K562 (cell line): Measurements from ENCODE around the gene SHISAL1. TPM values are rescaled to one million over a fixed set of nuclear protein-coding genes. Genes with fewer than 3 reads are reported as not detected.

Experiments used
- ATAC-seq: fragments of 200-7000 bp; cut with Tn5 transposase; 3 replicates; pipeline ENCODE4 v1.9.1; 2020; ENCODE audit warnings: moderate library complexity
- BruUV-seq: library from RNA; stranded (reverse); fragments of 400-500 nt; replicated peaks from 2 replicates; lab custom pipeline; 2021; lab: Mats Ljungman, UMichigan
- CTCF ChIA-PET: fragments of 300-600 bp; formaldehyde crosslinking; extraction: SDS; loops from one replicate; lab custom pipeline; 2021; ENCODE audit warnings: low intra/inter-chr PET ratio; lab: Yijun Ruan, JAX
- POLR2A ChIA-PET: fragments of 300-600, 350-650 bp; sonication (Branson Sonifier 250); formaldehyde crosslinking; extraction: SDS; loops from one replicate; lab custom pipeline; 2021; ENCODE audit warnings: antibody characterized with exemption, inconsistent platforms; lab: Yijun Ruan, JAX
- DNase-seq, 4 experiments: peaks; one replicate each; pipeline versions ENCODE4 v3.0.0 to v3.0.0-alpha.2; 2011 to 2018; ENCODE audit warnings: low spot score in 3 of 4, mixed read lengths in 3 of 4; ENCODE audit errors: extremely low read depth in 1 of 4
- FAIRE-seq: peaks from 2 replicates; lab custom pipeline; 2011; peaks lifted over from hg19 to GRCh38; lab: Jason Lieb, UNC
- H2AFZ ChIP-seq: 2 replicates; pipeline ENCODE4 v1.6.0; 2011; ENCODE audit warnings: low read depth, low read length, control low read depth, inconsistent platforms
- H3K27ac ChIP-seq: fragments of 200-600 bp; 3 replicates; pipeline ENCODE4 v1.8.0; 2011; ENCODE audit warnings: low read depth, mild to moderate bottlenecking, control low read depth, inconsistent platforms, low read length, moderate library complexity, mixed read lengths; ENCODE audit errors: extremely low read depth
- H3K27me3 ChIP-seq, 2 experiments: fragments of 300-600 bp in 1 of 2; 2 replicates in 1 of 2; 3 replicates in 1 of 2; pipeline versions ENCODE4 v1.6.0 to v1.8.0; 2011; ENCODE audit warnings: inconsistent platforms in 2 of 2, low read length in 2 of 2, mild to moderate bottlenecking in 1 of 2, mixed read lengths in 1 of 2, moderate library complexity in 1 of 2; ENCODE audit not compliant: control insufficient read depth in 2 of 2, insufficient read depth in 2 of 2
- H3K36me3 ChIP-seq: fragments of 300-600 bp; 3 replicates; pipeline ENCODE4 v1.8.0; 2011; ENCODE audit warnings: mild to moderate bottlenecking, low read length, inconsistent platforms; ENCODE audit not compliant: control insufficient read depth, insufficient read depth
- H3K4me1 ChIP-seq, 2 experiments: fragments of 200-600 bp in 1 of 2; replicated peaks in 1 of 2; 2 replicates in 1 of 2; 3 replicates in 1 of 2; pipeline versions ENCODE4 v1.5.1 to v1.8.0; 2011; ENCODE audit warnings: inconsistent platforms in 2 of 2, low read length in 2 of 2, mild to moderate bottlenecking in 1 of 2, mixed read lengths in 1 of 2, moderate library complexity in 1 of 2; ENCODE audit not compliant: control insufficient read depth in 2 of 2, insufficient read depth in 2 of 2
- H3K4me2 ChIP-seq: 2 replicates; pipeline ENCODE4 v1.6.1; 2011; ENCODE audit warnings: low read length, control low read depth, inconsistent platforms, mixed read lengths; ENCODE audit not compliant: insufficient read depth
- H3K4me3 ChIP-seq: fragments of 200-600 bp; sonication (generic), shearing (Covaris generic); 2 replicates; pipeline ENCODE4 v1.5.1; 2016; ENCODE audit warnings: control low read depth, inconsistent platforms
- H3K79me2 ChIP-seq: fragments of 200-600 bp; 3 replicates; pipeline ENCODE4 v1.8.0; 2011; ENCODE audit warnings: low read length, inconsistent platforms; ENCODE audit not compliant: control insufficient read depth, insufficient read depth
- H3K9ac ChIP-seq, 2 experiments: 2 replicates each; pipeline versions ENCODE4 v1.6.0 to v1.6.1; 2011; ENCODE audit warnings: low read depth in 2 of 2, low read length in 2 of 2, control low read depth in 1 of 2, inconsistent platforms in 1 of 2, mild to moderate bottlenecking in 1 of 2, mixed read lengths in 1 of 2; ENCODE audit not compliant: insufficient read depth in 1 of 2
- H3K9me1 ChIP-seq: one replicate; pipeline ENCODE4 v1.6.0; 2011; ENCODE audit warnings: inconsistent platforms, mild to moderate bottlenecking, low read length, moderate library complexity; ENCODE audit not compliant: control insufficient read depth, insufficient read depth
- H3K9me3 ChIP-seq: replicated peaks from 2 replicates; pipeline ENCODE4 v1.5.1; 2011; ENCODE audit warnings: low read depth, low read length, inconsistent platforms; ENCODE audit not compliant: control insufficient read depth, insufficient read depth
- H4K20me1 ChIP-seq: replicated peaks from 2 replicates; pipeline ENCODE4 v1.6.1; 2011; ENCODE audit warnings: low read length, inconsistent platforms, mixed read lengths; ENCODE audit not compliant: control insufficient read depth, insufficient read depth
- AFF1 ChIP-seq, 2 experiments: fragments of 450-650 bp; IDR thresholded peaks; 2 replicates each; pipeline ENCODE4 v1.6.1; 2018; ENCODE audit warnings: mild to moderate bottlenecking in 2 of 2, low read depth in 1 of 2; ENCODE audit not compliant: partially characterized antibody in 2 of 2
- BRF2 ChIP-seq: IDR thresholded peaks from 3 replicates; pipeline ENCODE4 v1.6.1; 2011; ENCODE audit warnings: borderline replicate concordance, mild to moderate bottlenecking; ENCODE audit not compliant: insufficient read length, insufficient read depth
- FOS ChIP-seq: IDR thresholded peaks from 3 replicates; pipeline ENCODE4 v1.6.1; 2011; ENCODE audit not compliant: insufficient read length; ENCODE audit errors: extremely low read depth
- ILK ChIP-seq: fragments of 450-650 bp; IDR thresholded peaks from 2 replicates; pipeline ENCODE4 v1.6.1; 2016; ENCODE audit warnings: missing genetic modification characterization, low read depth, mild to moderate bottlenecking, missing compliant biosample characterization, moderate library complexity, borderline replicate concordance
- MAZ ChIP-seq, 2 experiments: fragments of 450-650 bp in 1 of 2; sonication (generic) in 1 of 2; formaldehyde crosslinking; IDR thresholded peaks in 1 of 2; conservative IDR thresholded peaks in 1 of 2; 2 replicates each; pipeline versions ENCODE4 v1.4.0 to v1.5.0; 2020; ENCODE audit warnings: mild to moderate bottlenecking in 1 of 2, missing genetic modification reagents in 1 of 2
- MBD2 ChIP-seq: sonication (generic); IDR thresholded peaks from 2 replicates; pipeline ENCODE4 v1.6.1; 2016; ENCODE audit warnings: low read depth, borderline replicate concordance
- NFYB ChIP-seq: IDR thresholded peaks from 2 replicates; pipeline ENCODE4 v1.6.1; 2011; ENCODE audit warnings: mild to moderate bottlenecking, moderate library complexity; ENCODE audit not compliant: insufficient read length; ENCODE audit errors: extremely low read depth
- RNF219 ChIP-seq: fragments of 250-450 bp; sonication (Bioruptor Pico); IDR thresholded peaks from 2 replicates; pipeline ENCODE4 v1.5.0; 2022; ENCODE audit warnings: mild to moderate bottlenecking
- SMAD1 ChIP-seq: fragments of 150-350 bp; IDR thresholded peaks from 2 replicates; pipeline ENCODE4 v1.6.1; 2014; ENCODE audit warnings: low read length, low read depth; ENCODE audit not compliant: partially characterized antibody
- TAF7 ChIP-seq: fragments of 450-650 bp; IDR thresholded peaks from 2 replicates; pipeline ENCODE4 v1.6.1; 2016; ENCODE audit warnings: missing genetic modification characterization, missing compliant biosample characterization
- TBP ChIP-seq: optimal IDR thresholded peaks from 2 replicates; pipeline ENCODE3; 2011; ENCODE audit warnings: low read depth, low read length, improper control_type of control experiment
- ZNF143 ChIP-seq: sonication (generic); formaldehyde crosslinking; IDR thresholded peaks from 2 replicates; pipeline ENCODE4 v1.9.0; 2022; ENCODE audit warnings: mild to moderate bottlenecking, missing genetic modification reagents
- WGBS: fragments of 100-300 bp; shearing (Covaris generic); methylation state at CpG from one replicate; pipeline ENCODE4 v1.1.6; 2016; ENCODE audit warnings: low coverage, mixed read lengths; ENCODE audit not compliant: insufficient coverage; ENCODE audit errors: missing lambda C conversion rate; 5-methylcytosine and 5-hydroxymethylcytosine counted together
- in situ Hi-C: fragments of 300-500 bp; cut with MboI; formaldehyde crosslinking; loops from 4 replicates; pipeline ENCODE4 v1.15.0; 2018; ENCODE audit warnings: inconsistent platforms, mixed read lengths
- intact Hi-C: fragments of 100-400 bp; cut with micrococcal nuclease; formaldehyde crosslinking; loops from 2 replicates; pipeline ENCODE4 v1.14.2; 2022
- polyA plus RNA-seq, 8 experiments: library from polyadenylated mRNA; depleted of rRNA in 4 of 8; stranded (reverse) in 5 of 8; unstranded in 3 of 8; fragments of >200 nt; fragmentation: Nextera tagmentation in 2 of 8; fragmentation: Illumina TruSeq in 1 of 8; extraction: Ambion mirVana in 2 of 8; extraction: Trizol in 1 of 8; gene quantifications; 2 replicates each; pipeline versions ENCODE4 v1.2.1 to v1.2.3, GENCODE V29; 2011 to 2014; ENCODE audit warnings: inconsistent platforms in 1 of 8, missing spikeins in 1 of 8
- total RNA-seq, 7 experiments: library from RNA; depleted of rRNA in 6 of 7; stranded (reverse); fragments of >200 nt in 6 of 7; fragmentation: Illumina TruSeq in 2 of 7; extraction: Trizol in 2 of 7; gene quantifications; 2 replicates each; pipeline versions ENCODE4 v1.2.1 to v1.2.3, GENCODE V29; 2011 to 2021; ENCODE audit warnings: low replicate concordance in 1 of 7

Gene SHISAL1
- total and polyA plus RNA-seq, 9 of the 15 experiments (the other 6 are each of a cell fraction or from before 2014, with no cell fraction given) = not detected

GRCh38 chr22:44269757-44270555 lies 42.8 kb downstream of the SHISAL1 start (continued):
- no peak for TF ChIP-seq RNF219 (CRISPR knock-in tag)
- TF ChIP-seq, all 486 proteins: peak for 0

GRCh38 chr22:44269117-44269498 lies 43.6 kb downstream of the SHISAL1 start:
- ATAC-seq = no peak
- no peak for FAIRE-seq
- intact Hi-C loops (no loop called here), in situ Hi-C loops (no loop called here)
- no peaks in the 10 kb centered on the region for H3K9me1 ChIP-seq
- H4K20me1 ChIP-seq = no peaks in the 10 kb centered on the region
- ChIA-PET POLR2A (no interaction called here), CTCF (no interaction called here)
- H3K79me2 ChIP-seq = no peaks in the 10 kb centered on the region
- no peak overlapping the region for H3K27ac ChIP-seq
- no peak overlapping the region for H3K9ac ChIP-seq
- H3K36me3 ChIP-seq = no peaks in the 10 kb centered on the region
- H2AFZ ChIP-seq = no peak overlapping the region
- H3K4me3 ChIP-seq = no peak overlapping the region
- no peak overlapping the region for H3K4me2 ChIP-seq
- no peak for DNase-seq
- WGBS = 0% methylated on average over 4 of the region's 5 CpGs
- no peaks in the 10 kb centered on the region for H3K9me3 ChIP-seq
- no peaks in the 10 kb centered on the region for H3K4me1 ChIP-seq
- no TSS peak for BruUV-seq
- H3K27me3 ChIP-seq = peaks cover 0 to 16% of the 10 kb centered on the region in 2 experiments; a peak in 1 of 5 replicates
- TF ChIP-seq FOS (no peak), MAZ (CRISPR knock-in tag; conservative IDR thresholded peaks at IDR 0.05 in 1 of 2, IDR thresholded peaks at IDR 0.05 in 1 of 2) (no peak), AFF1 (IDR thresholded peaks at IDR 0.05; ENCODE audit: low read depth in 1 of 2, partially characterized antibody in 2 of 2) (no peak), TAF7 (tag) (no peak), TBP (no peak), BRF2 (no peak), ZNF143 (CRISPR knock-in tag) (no peak), MBD2 (no peak), SMAD1 (no peak), ILK (tag) (no peak), NFYB (no peak)
